T-helper 2 cell treated with Interferon-gamma antibody and Interleukin-4, amounts not matched to agents 100 ng/mL and 5 ng/mL, for 36 hours (primary cell): ENCODE measurements around the gene ARF1. TPM values are rescaled to one million over a fixed set of nuclear protein-coding genes. Genes with fewer than 3 reads are reported as not detected.

Source experiments
- intact Hi-C: fragments of 100-400 bp; cut with micrococcal nuclease; formaldehyde crosslinking; loops from one replicate; pipeline ENCODE4 v1.15.1; 2023
- total RNA-seq: library from RNA; stranded (reverse); gene quantifications from 2 replicates; pipeline ENCODE4 v1.2.3, GENCODE V29; 2022

ARF1 gene
- total RNA-seq, 1 donor from 2014 or later: 347 TPM

DNA sequence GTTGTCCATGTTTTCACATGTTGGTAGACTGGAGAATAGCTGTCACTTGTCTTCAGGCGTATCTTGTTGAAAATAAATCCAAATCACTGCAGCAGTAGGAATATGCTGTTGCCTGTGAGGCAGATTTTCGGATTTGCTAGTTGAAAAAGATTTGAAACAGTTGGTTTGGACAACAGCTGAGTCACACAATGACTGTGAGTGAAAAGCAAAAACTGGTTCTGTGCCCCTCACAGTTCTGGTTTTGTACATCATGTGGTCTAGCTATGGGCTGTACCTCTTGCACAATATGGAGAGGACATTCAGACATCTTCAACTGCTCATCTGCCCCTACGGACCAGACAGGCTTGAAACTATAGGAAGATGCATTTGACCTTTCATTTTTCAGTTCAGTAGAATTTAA is 1.8 kb downstream of the ARF1 start:
- intact Hi-C loops: loop anchor here (5.0 kb wide), 2 partner anchors 373 to 522 kb away; partner anchors contain the start of gene ZNF678

DNA sequence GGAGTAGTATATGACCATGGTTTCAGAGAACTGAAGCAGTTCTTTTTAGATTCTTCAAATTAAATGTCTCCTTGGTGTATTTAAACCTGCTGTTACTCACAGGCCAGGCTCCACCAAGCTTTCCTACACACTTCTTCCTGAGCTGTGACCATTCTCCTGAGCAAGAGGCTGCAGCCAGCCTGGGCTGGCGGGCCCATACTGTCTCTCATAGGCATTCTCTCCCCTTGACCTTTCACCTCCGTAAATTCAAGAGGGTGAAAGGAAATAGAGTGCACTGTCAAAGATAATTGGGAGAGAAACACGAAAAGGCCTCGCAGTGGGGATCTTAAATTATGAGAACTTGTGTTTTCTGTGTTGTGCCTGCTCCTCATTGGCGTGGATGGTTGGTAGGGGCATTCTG is 2.3 kb downstream of the ARF1 start:
- intact Hi-C loops: loop anchor here (5.0 kb wide), 2 partner anchors 373 to 522 kb away; partner anchors contain the start of gene ZNF678

DNA sequence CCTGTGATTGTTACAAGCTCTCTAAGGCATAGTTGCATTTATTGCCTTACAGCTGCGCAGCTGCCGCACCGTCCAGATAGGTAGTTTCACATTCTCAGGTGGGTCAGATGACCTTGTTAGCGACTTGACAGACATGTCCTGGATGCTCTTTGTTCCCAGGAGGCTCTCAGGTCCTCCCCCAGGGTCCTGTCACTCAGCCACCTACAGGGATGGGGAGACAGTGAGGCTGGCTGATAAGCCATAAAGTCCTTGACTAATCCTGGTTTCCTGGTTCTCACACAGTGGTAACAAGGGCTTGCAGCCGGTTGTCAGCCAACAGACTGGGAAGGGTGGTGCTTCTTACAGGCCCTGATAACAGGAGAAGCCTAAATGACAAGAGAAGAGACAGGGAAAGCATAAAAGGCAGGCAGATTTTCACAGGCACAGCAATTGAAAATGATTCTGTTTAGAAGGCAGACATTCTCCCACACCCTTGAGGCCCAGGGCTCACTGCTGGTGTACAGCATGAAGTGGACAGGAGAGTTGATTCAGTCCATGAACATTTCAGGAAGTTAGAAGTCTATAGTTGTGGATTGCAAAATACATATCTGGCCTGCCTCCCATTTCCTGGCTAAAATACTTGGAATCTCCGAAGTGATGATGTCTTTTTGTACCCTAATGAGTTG is 2.9 kb downstream of the ARF1 start:
- intact Hi-C loops: no loop called here

DNA sequence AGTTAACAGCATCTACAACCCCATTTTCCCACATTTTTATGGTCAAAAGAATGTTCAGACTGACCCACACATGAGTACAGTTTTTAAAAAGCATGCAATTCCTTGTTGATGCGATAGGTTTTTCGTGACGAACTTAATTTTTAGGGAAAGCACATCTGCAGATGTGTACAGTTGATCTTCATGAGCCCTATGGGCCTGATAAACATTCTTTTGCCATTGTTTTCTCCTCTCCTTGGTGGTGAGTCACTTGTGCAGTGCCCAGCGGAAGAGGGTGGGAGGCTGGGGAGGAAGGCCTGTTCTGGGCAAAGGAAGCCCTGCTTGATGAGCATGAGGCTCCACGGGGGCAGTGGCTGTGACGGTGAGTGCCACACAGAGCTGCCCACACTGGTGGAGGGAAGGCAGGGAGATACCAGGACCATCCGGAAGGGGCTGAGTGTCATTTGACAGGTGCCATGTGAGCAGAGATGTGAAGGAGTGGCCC is 5.3 kb downstream of the ARF1 start:
- intact Hi-C loops: no loop called here

DNA sequence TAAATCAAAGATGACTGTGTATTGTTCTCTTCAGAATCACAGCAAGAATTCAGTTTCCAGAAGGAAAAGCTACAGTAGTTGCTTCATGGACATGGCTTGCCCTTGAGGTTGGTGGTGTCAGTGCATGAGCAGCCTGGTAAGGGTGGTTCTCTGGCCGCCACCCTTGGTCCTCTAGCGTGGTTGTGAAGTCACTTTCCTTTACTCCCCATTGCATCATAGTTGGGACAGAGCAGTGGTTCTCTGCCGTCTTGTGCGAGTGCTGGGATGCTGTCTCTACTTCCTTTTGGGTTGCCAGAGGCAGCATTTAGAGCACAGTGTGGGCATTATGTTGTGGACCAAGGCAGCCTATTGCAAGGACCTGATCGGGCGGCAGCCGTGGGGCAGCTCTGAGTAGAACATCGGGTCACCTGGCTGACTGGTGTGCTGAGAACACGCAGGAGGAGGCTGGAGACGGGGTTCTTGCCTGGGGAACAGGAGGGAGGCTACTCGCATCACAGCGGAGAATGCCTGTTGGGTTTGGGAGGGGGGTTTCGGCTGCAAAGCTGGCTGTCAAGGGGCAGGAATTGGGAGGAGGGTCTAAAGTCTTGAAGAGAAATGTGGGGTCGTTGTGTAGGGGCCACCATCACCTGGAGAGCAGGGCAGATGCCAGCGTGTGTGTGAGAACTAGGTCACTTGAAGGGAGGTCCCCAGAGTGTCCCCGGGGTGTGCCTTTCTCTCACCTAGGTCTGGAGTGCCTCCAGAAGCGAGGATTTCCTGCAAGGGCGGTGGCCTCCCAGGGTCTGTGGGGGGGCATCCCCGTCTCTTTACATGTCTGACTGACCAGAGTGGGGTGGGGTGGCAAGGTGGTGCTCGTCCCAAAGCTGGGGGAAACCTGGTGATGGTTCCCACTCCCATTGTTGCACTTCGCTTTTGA is 6.3 kb downstream of the ARF1 start:
- intact Hi-C loops: no loop called here

DNA sequence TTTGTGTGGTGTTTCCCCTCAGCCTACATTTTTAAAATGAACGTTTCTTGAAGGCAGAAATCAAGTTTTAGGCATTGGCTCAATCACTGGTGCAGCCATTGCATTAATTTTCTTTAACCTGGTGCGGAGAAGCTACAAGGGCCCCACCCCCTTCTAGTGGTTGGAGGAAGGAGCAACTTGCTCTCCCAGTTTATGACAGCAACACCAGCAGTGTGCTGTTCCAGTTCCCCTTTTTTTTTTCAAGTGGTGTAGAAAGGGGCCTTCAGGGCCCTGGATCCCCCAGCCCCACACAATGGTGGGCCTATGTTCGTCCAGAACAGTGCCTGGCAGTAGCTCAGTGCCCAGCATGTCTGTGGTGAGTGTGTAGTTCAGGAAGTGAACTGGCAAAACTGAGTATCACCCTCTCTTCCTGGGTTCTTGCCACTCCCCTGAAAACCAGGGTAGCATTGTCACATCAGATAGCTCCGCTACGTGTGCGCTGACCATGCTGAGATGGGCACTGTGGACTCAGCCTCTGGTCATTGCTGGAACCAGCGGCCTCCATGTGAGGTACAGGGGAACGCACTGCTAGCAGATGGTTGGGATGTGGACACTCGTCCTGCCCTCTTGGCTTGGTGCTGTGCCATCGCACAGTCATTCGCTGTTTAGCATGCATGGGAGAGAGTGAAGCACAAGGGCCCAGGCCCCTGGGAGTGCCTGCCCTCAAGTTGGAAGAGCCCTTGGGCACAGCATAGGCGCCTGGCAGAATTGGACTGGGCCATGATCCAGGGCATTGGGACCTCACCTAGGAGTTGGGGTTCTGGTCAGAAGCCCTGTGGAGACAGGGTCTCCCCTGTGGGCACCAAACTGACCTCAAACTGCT is 7.2 kb downstream of the ARF1 start:
- intact Hi-C loops: no loop called here

DNA sequence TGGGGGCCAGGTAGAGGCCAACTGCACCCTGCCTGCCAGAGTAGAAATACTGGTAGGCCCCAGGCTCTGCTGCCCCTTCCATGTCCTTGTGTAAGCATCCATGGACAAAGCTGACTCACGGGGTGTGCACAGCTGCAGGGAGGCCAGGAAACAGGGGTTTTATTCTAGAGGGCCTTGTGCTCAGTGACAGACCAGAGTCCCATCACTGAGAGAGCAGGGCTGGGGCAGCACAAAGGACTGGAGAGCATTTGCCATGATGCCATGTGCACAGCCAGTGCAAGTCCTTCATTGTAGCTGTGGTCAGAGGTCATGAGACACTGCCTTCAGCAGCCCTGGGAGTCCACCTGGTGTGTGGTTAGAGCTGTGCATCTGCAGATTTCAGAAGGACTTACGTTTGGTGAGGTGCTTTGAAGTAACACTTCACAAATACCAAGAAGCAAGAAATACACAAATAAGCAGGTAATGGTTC is 8.1 kb downstream of the ARF1 start:
- intact Hi-C loops: no loop called here

DNA sequence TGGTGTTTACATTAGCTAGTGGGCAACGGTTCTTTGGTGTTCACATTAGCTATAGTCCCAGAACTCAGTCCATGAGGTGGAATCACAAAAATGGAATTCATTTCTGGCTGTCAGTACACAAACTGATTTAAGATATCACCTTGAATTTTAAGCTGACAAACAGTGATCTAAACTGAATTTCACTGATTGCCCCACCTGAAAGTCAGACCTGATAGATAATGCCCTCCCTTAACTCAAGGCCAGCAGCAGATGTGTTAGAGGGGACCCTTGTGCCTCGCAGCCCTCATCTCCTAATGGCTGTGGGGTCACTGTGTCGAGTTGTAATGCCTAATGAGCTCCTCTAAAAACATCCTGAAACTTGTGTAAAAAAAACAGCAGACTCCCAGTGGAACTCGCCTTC is 8.6 kb downstream of the ARF1 start:
- intact Hi-C loops: no loop called here

DNA sequence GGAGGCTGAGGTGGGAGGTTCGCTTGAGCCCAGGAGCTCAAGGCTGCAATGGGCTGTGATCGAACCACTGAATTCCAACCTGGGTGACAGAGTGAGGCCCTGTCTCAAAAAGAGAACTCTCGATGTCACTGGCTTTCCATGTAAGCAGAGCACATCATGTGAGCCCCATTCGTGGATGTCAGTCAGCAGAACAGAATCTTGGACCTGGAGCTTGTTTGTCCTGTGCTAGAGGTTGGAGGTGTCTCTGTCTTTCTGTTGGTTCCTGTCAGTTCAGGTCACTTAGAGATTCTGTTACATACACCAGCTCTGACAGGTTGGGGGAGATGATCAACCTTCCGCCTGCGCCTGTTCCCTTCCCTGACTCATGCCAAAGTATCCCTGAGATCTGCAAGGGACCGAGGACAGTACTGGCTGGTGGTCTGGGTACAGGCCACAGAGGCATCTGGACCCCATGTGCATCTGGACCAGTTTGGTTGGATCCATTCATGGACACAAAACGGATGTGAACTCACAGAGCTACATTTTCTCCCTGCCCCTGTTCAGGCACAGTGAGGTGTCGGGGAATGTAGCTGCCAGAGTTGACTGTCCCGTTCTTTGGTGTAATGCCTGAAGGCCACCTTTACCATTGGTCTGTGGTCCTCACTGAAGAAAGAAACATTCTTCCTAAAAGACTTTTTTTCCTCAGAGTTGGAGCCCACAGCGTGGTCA is 10.0 kb downstream of the ARF1 start:
- intact Hi-C loops: no loop called here

DNA sequence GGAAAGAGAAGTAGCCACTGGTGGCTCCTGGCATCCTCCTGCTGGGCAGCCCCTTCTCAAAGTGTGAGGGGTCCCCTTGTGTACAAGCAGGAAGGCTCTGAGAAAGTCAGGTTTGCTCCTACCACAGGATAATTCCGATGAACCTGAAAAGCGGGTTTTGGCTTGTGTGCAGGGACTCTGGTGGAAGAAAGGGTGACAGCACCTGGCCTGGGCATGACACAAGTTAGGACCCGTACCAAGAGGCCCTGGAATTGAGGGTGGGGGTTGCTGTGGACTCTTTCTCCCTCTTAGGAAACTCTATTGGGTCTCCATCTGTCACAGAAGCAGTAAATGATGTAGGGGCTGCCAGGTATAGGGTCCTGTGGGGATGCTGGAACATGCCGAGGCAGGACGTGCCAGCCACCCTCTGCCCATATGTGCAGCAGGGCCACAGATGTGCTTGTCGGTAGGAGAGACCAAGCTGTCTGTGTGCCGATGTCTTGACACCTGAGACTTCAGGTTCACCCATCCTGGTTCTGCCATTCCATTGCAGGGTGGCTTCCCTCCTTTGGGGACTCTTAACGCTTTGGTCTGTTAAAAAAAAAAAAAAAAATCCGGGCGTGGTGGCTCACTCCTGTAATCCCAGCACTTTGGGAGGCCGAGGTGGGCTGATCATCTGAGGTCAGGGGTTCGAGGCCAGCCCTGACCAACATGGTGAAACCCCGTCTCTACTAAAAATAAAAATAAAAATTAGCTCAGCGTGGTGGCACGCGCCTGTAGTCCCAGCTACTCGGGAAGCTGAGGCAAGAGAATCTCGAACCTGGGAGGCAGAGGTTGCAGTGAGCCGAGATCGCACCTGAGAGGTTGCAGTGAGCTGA is 10.8 kb downstream of the ARF1 start:
- intact Hi-C loops: no loop called here

DNA sequence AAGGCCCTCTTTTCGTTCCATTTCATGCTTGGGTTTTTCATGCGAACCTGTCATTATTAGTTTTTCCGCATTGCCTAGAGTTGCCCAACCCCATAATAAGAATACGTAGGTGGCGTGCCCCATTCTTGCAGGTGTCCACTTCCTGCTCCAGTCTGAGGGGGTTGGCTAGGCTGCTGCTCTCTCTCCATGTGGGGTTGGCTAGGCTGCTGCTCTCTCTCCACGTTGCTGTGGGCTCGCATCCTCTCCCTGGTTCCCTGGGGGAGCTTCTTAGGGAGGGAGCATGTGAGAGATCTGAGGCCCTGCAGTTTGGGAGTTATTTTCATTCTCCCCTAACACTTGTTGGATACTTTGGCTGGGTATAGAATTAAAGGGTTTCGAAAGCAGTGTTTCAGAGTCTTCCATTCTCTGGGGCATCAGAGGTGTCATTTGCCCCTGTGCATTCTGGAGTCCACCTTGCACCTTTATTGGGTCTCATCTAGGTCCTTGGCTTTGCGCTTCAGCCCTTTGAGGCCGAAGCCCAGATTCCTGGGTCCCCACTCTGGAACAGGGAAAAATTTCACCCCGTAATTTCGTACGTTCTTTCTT is 12.0 kb downstream of the ARF1 start:
- intact Hi-C loops: no loop called here

DNA sequence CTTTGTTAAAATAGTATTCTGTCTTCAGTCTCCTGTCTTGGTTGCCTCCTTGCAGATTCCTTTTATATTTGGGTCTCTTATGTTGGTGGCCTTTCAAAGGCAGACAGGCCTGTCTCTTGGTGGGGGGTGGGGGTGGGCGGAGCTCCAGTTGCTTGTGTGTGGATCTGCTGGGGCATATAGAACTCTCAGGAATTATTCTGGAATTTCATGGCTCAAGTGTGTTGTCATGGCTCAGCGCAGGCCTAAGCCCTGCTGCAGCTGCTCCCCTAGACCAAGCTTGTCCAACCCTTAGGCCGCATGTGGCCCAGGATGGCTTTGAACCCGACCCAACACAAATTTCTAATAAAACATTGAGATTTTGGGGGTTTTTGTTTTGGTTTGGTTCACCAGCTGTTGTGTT is 12.7 kb downstream of the ARF1 start:
- intact Hi-C loops: no loop called here

DNA sequence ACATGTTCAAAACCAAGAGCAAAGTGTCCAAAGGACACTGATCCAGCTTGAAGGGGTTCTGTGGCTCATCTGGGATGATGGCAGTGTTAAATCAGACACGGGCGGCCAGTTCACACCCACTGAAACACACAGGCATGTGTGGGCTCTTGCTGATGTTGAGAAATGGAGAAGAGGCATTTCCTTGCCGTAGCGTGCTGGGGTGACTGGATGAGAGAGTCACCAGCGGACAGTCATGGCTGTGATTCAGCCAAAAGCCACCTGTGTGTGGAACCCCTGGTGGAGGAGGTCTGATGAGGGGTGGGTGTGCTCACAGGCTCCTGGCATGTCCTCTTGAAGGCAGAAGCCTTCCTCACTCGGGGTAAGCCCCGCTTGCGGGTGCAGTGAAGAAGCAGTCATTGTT is 13.4 kb downstream of the ARF1 start:
- intact Hi-C loops: no loop called here

DNA sequence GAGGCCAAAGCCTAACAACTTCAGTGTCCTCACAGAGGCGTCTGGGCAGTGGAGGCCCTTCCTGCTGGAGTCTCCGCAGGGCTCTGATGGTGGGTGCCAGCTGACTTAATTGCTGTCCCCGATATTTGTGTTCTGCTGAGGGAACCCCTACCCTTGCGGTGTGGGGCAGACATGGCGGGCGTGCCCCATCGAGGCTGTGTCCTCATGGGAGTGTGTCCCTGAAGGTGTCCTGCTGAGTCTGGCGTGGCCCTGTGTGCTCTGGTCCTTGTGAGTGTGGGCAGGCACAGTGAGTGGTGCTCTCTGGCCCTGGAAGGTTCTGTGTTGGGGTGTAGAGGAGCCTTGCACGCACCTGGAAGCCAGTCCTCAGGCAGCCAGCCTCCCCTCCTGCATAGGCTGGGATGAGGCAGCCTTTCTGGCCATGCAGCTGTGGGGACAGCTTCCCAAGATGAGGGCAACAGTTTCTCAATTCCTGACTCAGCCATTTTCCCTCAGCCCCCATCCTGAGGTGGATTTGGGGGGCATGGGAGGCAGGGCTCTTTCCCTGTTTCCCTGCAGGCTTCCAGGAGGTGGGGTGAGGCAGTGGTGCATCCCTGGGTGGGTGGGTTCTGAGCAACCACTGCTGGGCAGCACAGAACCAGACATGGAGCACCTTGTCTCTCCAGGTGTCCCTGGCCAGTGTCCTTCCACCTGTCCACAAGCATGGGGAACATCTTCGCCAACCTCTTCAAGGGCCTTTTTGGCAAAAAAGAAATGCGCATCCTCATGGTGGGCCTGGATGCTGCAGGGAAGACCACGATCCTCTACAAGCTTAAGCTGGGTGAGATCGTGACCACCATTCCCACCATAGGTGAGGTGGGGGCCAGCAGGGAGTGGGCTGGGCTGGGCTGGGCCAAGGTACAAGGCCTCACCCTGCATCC is 14.2 kb downstream of the ARF1 start:
- intact Hi-C loops: no loop called here

DNA sequence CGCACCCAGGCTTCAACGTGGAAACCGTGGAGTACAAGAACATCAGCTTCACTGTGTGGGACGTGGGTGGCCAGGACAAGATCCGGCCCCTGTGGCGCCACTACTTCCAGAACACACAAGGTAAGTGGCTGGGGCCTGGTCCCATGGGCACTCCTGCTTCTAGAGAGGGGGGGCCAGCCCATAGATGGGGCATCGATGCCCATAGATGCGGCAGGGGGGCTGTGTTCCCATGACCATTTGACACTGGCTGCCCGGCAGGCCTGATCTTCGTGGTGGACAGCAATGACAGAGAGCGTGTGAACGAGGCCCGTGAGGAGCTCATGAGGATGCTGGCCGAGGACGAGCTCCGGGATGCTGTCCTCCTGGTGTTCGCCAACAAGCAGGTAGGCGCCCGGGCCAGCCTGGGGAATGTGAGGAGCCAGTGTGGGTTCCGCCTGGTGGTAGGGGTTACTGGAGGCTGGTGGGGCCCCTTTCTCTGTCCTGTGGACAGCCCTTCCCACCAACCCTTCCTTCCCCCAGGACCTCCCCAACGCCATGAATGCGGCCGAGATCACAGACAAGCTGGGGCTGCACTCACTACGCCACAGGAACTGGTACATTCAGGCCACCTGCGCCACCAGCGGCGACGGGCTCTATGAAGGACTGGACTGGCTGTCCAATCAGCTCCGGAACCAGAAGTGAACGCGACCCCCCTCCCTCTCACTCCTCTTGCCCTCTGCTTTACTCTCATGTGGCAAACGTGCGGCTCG is 15.0 kb downstream of the ARF1 start:
- intact Hi-C loops: no loop called here

DNA sequence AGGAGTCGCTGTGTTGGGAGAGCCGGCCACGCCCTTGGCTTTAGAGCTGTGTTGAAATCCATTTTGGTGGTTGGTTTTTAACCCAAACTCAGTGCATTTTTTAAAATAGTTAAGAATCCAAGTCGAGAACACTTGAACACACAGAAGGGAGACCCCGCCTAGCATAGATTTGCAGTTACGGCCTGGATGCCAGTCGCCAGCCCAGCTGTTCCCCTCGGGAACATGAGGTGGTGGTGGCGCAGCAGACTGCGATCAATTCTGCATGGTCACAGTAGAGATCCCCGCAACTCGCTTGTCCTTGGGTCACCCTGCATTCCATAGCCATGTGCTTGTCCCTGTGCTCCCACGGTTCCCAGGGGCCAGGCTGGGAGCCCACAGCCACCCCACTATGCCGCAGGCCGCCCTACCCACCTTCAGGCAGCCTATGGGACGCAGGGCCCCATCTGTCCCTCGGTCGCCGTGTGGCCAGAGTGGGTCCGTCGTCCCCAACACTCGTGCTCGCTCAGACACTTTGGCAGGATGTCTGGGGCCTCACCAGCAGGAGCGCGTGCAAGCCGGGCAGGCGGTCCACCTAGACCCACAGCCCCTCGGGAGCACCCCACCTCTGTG is 15.9 kb downstream of the ARF1 start:
- intact Hi-C loops: no loop called here

DNA sequence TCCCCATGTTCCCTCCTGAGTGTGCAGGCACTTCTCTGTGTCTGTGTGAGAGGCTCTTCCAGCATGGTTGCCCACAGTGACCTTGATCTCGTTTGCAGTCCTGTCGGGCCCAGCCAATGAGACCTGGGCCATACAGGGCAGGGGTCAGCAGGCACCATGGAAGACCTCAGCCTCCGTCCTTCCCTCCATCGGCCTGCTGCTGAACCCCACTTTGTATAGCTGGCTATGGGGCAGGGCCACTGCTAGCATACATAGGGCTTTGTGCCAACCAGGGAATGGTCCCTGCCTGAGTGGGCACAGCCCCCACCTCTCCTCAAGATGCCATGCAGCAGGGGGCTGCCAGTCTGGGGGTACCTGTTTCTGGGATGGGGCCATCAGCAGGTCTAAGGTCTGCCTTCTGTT is 16.8 kb downstream of the ARF1 start:
- intact Hi-C loops: no loop called here
